K562 (cell line): ENCODE data around the gene FDX1. TPM values are rescaled to one million over a fixed set of nuclear protein-coding genes. Genes with fewer than 3 reads are reported as not detected.

Experiments used
- ATAC-seq: fragments of 200-7000 bp; cut with Tn5 transposase; 3 replicates; pipeline ENCODE4 v1.9.1; 2020; ENCODE audit warnings: moderate library complexity
- BruUV-seq: library from RNA; stranded (reverse); fragments of 400-500 nt; replicated peaks from 2 replicates; lab custom pipeline; 2021; lab: Mats Ljungman, UMichigan
- CTCF ChIA-PET: fragments of 300-600 bp; formaldehyde crosslinking; extraction: SDS; loops from one replicate; lab custom pipeline; 2021; ENCODE audit warnings: low intra/inter-chr PET ratio; lab: Yijun Ruan, JAX
- POLR2A ChIA-PET: fragments of 300-600, 350-650 bp; sonication (Branson Sonifier 250); formaldehyde crosslinking; extraction: SDS; loops from one replicate; lab custom pipeline; 2021; ENCODE audit warnings: antibody characterized with exemption, inconsistent platforms; lab: Yijun Ruan, JAX
- DNase-seq, 4 experiments: peaks; one replicate each; pipeline versions ENCODE4 v3.0.0 to v3.0.0-alpha.2; 2011 to 2018; ENCODE audit warnings: low spot score in 3 of 4, mixed read lengths in 3 of 4; ENCODE audit errors: extremely low read depth in 1 of 4
- FAIRE-seq: peaks from 2 replicates; lab custom pipeline; 2011; peaks lifted over from hg19 to GRCh38; lab: Jason Lieb, UNC
- H2AFZ ChIP-seq: 2 replicates; pipeline ENCODE4 v1.6.0; 2011; ENCODE audit warnings: low read depth, low read length, control low read depth, inconsistent platforms
- H3K27ac ChIP-seq: fragments of 200-600 bp; 3 replicates; pipeline ENCODE4 v1.8.0; 2011; ENCODE audit warnings: low read depth, mild to moderate bottlenecking, control low read depth, inconsistent platforms, low read length, moderate library complexity, mixed read lengths; ENCODE audit errors: extremely low read depth
- H3K27me3 ChIP-seq, 2 experiments: fragments of 300-600 bp in 1 of 2; 2 replicates in 1 of 2; 3 replicates in 1 of 2; pipeline versions ENCODE4 v1.6.0 to v1.8.0; 2011; ENCODE audit warnings: inconsistent platforms in 2 of 2, low read length in 2 of 2, mild to moderate bottlenecking in 1 of 2, mixed read lengths in 1 of 2, moderate library complexity in 1 of 2; ENCODE audit not compliant: control insufficient read depth in 2 of 2, insufficient read depth in 2 of 2
- H3K36me3 ChIP-seq: fragments of 300-600 bp; 3 replicates; pipeline ENCODE4 v1.8.0; 2011; ENCODE audit warnings: mild to moderate bottlenecking, low read length, inconsistent platforms; ENCODE audit not compliant: control insufficient read depth, insufficient read depth
- H3K4me1 ChIP-seq, 2 experiments: fragments of 200-600 bp in 1 of 2; replicated peaks in 1 of 2; 2 replicates in 1 of 2; 3 replicates in 1 of 2; pipeline versions ENCODE4 v1.5.1 to v1.8.0; 2011; ENCODE audit warnings: inconsistent platforms in 2 of 2, low read length in 2 of 2, mild to moderate bottlenecking in 1 of 2, mixed read lengths in 1 of 2, moderate library complexity in 1 of 2; ENCODE audit not compliant: control insufficient read depth in 2 of 2, insufficient read depth in 2 of 2
- H3K4me2 ChIP-seq: 2 replicates; pipeline ENCODE4 v1.6.1; 2011; ENCODE audit warnings: low read length, control low read depth, inconsistent platforms, mixed read lengths; ENCODE audit not compliant: insufficient read depth
- H3K4me3 ChIP-seq: fragments of 200-600 bp; sonication (generic), shearing (Covaris generic); 2 replicates; pipeline ENCODE4 v1.5.1; 2016; ENCODE audit warnings: control low read depth, inconsistent platforms
- H3K79me2 ChIP-seq: fragments of 200-600 bp; 3 replicates; pipeline ENCODE4 v1.8.0; 2011; ENCODE audit warnings: low read length, inconsistent platforms; ENCODE audit not compliant: control insufficient read depth, insufficient read depth
- H3K9ac ChIP-seq, 2 experiments: 2 replicates each; pipeline versions ENCODE4 v1.6.0 to v1.6.1; 2011; ENCODE audit warnings: low read depth in 2 of 2, low read length in 2 of 2, control low read depth in 1 of 2, inconsistent platforms in 1 of 2, mild to moderate bottlenecking in 1 of 2, mixed read lengths in 1 of 2; ENCODE audit not compliant: insufficient read depth in 1 of 2
- H3K9me1 ChIP-seq: one replicate; pipeline ENCODE4 v1.6.0; 2011; ENCODE audit warnings: inconsistent platforms, mild to moderate bottlenecking, low read length, moderate library complexity; ENCODE audit not compliant: control insufficient read depth, insufficient read depth
- H3K9me3 ChIP-seq: replicated peaks from 2 replicates; pipeline ENCODE4 v1.5.1; 2011; ENCODE audit warnings: low read depth, low read length, inconsistent platforms; ENCODE audit not compliant: control insufficient read depth, insufficient read depth
- H4K20me1 ChIP-seq: replicated peaks from 2 replicates; pipeline ENCODE4 v1.6.1; 2011; ENCODE audit warnings: low read length, inconsistent platforms, mixed read lengths; ENCODE audit not compliant: control insufficient read depth, insufficient read depth
- ARID1B ChIP-seq: fragments of 450-650 bp; IDR thresholded peaks from 2 replicates; pipeline ENCODE4 v1.6.1; 2016; ENCODE audit warnings: antibody characterized with exemption, mild to moderate bottlenecking, inconsistent platforms
- CBFA2T2 ChIP-seq: fragments of 450-650 bp; conservative IDR thresholded peaks from 2 replicates; pipeline ENCODE4 v1.6.1; 2017; ENCODE audit warnings: mild to moderate bottlenecking
- CBFA2T3 ChIP-seq: fragments of 450-650 bp; IDR thresholded peaks from 2 replicates; pipeline ENCODE4 v1.6.1; 2017
- NCOR1 ChIP-seq: fragments of 450-650 bp; IDR thresholded peaks from 2 replicates; pipeline ENCODE4 v1.6.1; 2016; ENCODE audit warnings: mild to moderate bottlenecking, moderate library complexity
- PPARD ChIP-seq: fragments of 250-450 bp; sonication (Bioruptor Pico); IDR thresholded peaks from 2 replicates; pipeline ENCODE4 v1.8.0; 2022; ENCODE audit warnings: inconsistent platforms, mild to moderate bottlenecking, moderate library complexity
- RBM15 ChIP-seq: fragments of 200-400 bp; formaldehyde crosslinking; IDR thresholded peaks from 2 replicates; pipeline ENCODE4 v1.6.1; 2018; ENCODE audit warnings: mild to moderate bottlenecking, low read length, moderate library complexity; ENCODE audit not compliant: insufficient read depth
- TAL1 ChIP-seq: fragments of 450-650 bp; IDR thresholded peaks from 2 replicates; pipeline ENCODE4 v1.6.1; 2016; ENCODE audit warnings: mild to moderate bottlenecking
- TEAD1 ChIP-seq, 2 experiments: fragments of 450-650 bp in 1 of 2; sonication (generic) in 1 of 2; formaldehyde crosslinking; IDR thresholded peaks; 2 replicates each; pipeline versions ENCODE4 v1.4.0 to v1.8.0; 2020 to 2022; ENCODE audit warnings: mild to moderate bottlenecking in 2 of 2, missing genetic modification reagents in 1 of 2
- TEAD4 ChIP-seq, 2 experiments: sonication (generic) in 1 of 2; formaldehyde crosslinking in 1 of 2; IDR thresholded peaks; 2 replicates each; pipeline versions ENCODE4 v1.6.1 to v1.8.0; 2012 to 2022; ENCODE audit warnings: borderline replicate concordance in 1 of 2, inconsistent platforms in 1 of 2, low read length in 1 of 2, mild to moderate bottlenecking in 1 of 2, missing genetic modification reagents in 1 of 2
- XRCC3 ChIP-seq: fragments of 450-650 bp; IDR thresholded peaks from 2 replicates; pipeline ENCODE4 v1.6.1; 2017; ENCODE audit warnings: mild to moderate bottlenecking, moderate library complexity
- ZNF512 ChIP-seq: IDR thresholded peaks from 2 replicates; pipeline ENCODE4 v1.6.1; 2016; ENCODE audit warnings: missing genetic modification characterization, missing compliant biosample characterization
- ZNF717 ChIP-seq: fragments of 250-450 bp; sonication (Bioruptor Pico); IDR thresholded peaks from 2 replicates; pipeline ENCODE4 v1.5.0; 2021
- WGBS: fragments of 100-300 bp; shearing (Covaris generic); methylation state at CpG from one replicate; pipeline ENCODE4 v1.1.6; 2016; ENCODE audit warnings: low coverage, mixed read lengths; ENCODE audit not compliant: insufficient coverage; ENCODE audit errors: missing lambda C conversion rate; 5-methylcytosine and 5-hydroxymethylcytosine counted together
- in situ Hi-C: fragments of 300-500 bp; cut with MboI; formaldehyde crosslinking; loops from 4 replicates; pipeline ENCODE4 v1.15.0; 2018; ENCODE audit warnings: inconsistent platforms, mixed read lengths
- intact Hi-C: fragments of 100-400 bp; cut with micrococcal nuclease; formaldehyde crosslinking; loops from 2 replicates; pipeline ENCODE4 v1.14.2; 2022
- polyA plus RNA-seq, 8 experiments: library from polyadenylated mRNA; depleted of rRNA in 4 of 8; stranded (reverse) in 5 of 8; unstranded in 3 of 8; fragments of >200 nt; fragmentation: Nextera tagmentation in 2 of 8; fragmentation: Illumina TruSeq in 1 of 8; extraction: Ambion mirVana in 2 of 8; extraction: Trizol in 1 of 8; gene quantifications; 2 replicates each; pipeline versions ENCODE4 v1.2.1 to v1.2.3, GENCODE V29; 2011 to 2014; ENCODE audit warnings: inconsistent platforms in 1 of 8, missing spikeins in 1 of 8
- total RNA-seq, 7 experiments: library from RNA; depleted of rRNA in 6 of 7; stranded (reverse); fragments of >200 nt in 6 of 7; fragmentation: Illumina TruSeq in 2 of 7; extraction: Trizol in 2 of 7; gene quantifications; 2 replicates each; pipeline versions ENCODE4 v1.2.1 to v1.2.3, GENCODE V29; 2011 to 2021; ENCODE audit warnings: low replicate concordance in 1 of 7

FDX1 gene
- total and polyA plus RNA-seq, 9 of the 15 experiments (the other 6 are each of a cell fraction or from before 2014, with no cell fraction given) = 6.4 to 14.3 (median 11.4) TPM

GRCh38 chr11:110422306-110422905 is 7.3 kb upstream of the FDX1 start:
- Histone ChIP-seq H3K9ac (no peak overlapping the region), H3K4me2 (no peak overlapping the region), H4K20me1 (no peaks in the 10 kb centered on the region), H3K9me1 (no peaks in the 10 kb centered on the region), H3K4me1 (no peaks in the 10 kb centered on the region; a peak in 1 of 5 replicates), H3K9me3 (0 out of 2 replicates have a peak, but pooled peaks cover 3% of the 10 kb centered on the region), H3K79me2 (no peaks in the 10 kb centered on the region)
- no peak for DNase-seq
- in situ Hi-C loops = no loop called here
- no TSS peak for BruUV-seq
- no peak for FAIRE-seq
- WGBS = 25% methylated on average over 2 of the region's 2 CpGs
- TF ChIP-seq XRCC3 (no peak), PPARD (CRISPR knock-in tag) (no peak), ZNF717 (CRISPR knock-in tag) (no peak)
- TF ChIP-seq, all 486 proteins: peak for 0
- no peak for ATAC-seq
- Histone ChIP-seq H3K27ac (no peak overlapping the region), H3K27me3 (no peaks in the 10 kb centered on the region), H3K36me3 (no peaks in the 10 kb centered on the region), H2AFZ (no peak overlapping the region), H3K4me3 (no peak overlapping the region)
- ChIA-PET POLR2A (no interaction called here), CTCF (no interaction called here)
- intact Hi-C loops = no loop called here

- no peak for FAIRE-seq
These were observed 4.8 kb upstream of the FDX1 start for GRCh38 chr11:110424775-110425444.

More at GRCh38 chr11:110424775-110425444, 4.8 kb upstream of the FDX1 start:
- no TSS peak for BruUV-seq
- Histone ChIP-seq H3K27me3 (no peaks in the 10 kb centered on the region), H3K27ac (no peak overlapping the region), H3K79me2 (no peaks in the 10 kb centered on the region), H3K4me3 (no peak overlapping the region), H2AFZ (no peak overlapping the region; the same call in 1 of the 2 replicates), H4K20me1 (no peaks in the 10 kb centered on the region), H3K9me1 (no peaks in the 10 kb centered on the region), H3K36me3 (no peaks in the 10 kb centered on the region), H3K4me1 (peaks cover 0 to 3% of the 10 kb centered on the region in 2 experiments; a peak in 2 of 5 replicates)
- CTCF ChIA-PET = no interaction called here
- 14% methylated on average over 3 of the region's 3 CpGs for WGBS
- no peak for DNase-seq
- POLR2A ChIA-PET = interaction anchor here (0.7 to 1.3 kb wide), 2 partner anchors 11 to 48 kb away, joined by 3 read pairs; no protein-coding TSS in a partner anchor
- in situ Hi-C loops = no loop called here
- TF ChIP-seq ZNF512 (tag) (no peak), TEAD4 (IDR thresholded peaks at IDR 0.05; ENCODE audit: low read length) (peak; percentile 74), TEAD4 (CRISPR knock-in tag; IDR thresholded peaks at IDR 0.05; ENCODE audit: borderline replicate concordance) (no peak), CBFA2T2 (peak; percentile 27; the same call in 1 of the 2 replicates), RBM15 (no peak), TEAD1 (CRISPR knock-in tag; IDR thresholded peaks at IDR 0.05) (0 out of 4 replicates have a peak, but pooled peaks of 1 of the 2 experiments have one; percentile 25), ARID1B (peak; percentile 66), CBFA2T3 (peak; percentile 59), TAL1 (peak; percentile 60), NCOR1 (peak; percentile 29; the same call in 1 of the 2 replicates)
- TF ChIP-seq, all 486 proteins: peak for 7
- H3K9ac ChIP-seq = no peak overlapping the region
- no peak for ATAC-seq
- intact Hi-C loops = no loop called here
- no peak overlapping the region for H3K4me2 ChIP-seq
- H3K9me3 ChIP-seq = 0 out of 2 replicates have a peak, but pooled peaks cover 3% of the 10 kb centered on the region
